Hepatocyte (in vitro differentiated cells): ENCODE measurements around the gene LDAH.

ENCODE experiments used
- EZH2 ChIP-seq: fragments of 200-600 bp; sonication (generic); IDR thresholded peaks from 2 replicates; pipeline ENCODE4 v1.6.1; 2016; ENCODE audit warnings: antibody characterized with exemption, mild to moderate bottlenecking, borderline replicate concordance
- EZH2phosphoT487 ChIP-seq: fragments of 200-600 bp; sonication (generic); IDR thresholded peaks from one replicate; pipeline ENCODE4 v1.6.1; 2018; ENCODE audit warnings: antibody characterized with exemption, mild to moderate bottlenecking, low read depth, moderate library complexity; ENCODE audit not compliant: unreplicated experiment, severe bottlenecking
- TF ChIP-seq, protein P1 (sequence below): fragments of 200-600 bp; sonication (generic); IDR thresholded peaks from 2 replicates; pipeline ENCODE4 v1.5.1; 2016; ENCODE audit warnings: antibody characterized with exemption, mild to moderate bottlenecking; ENCODE audit not compliant: poor library complexity

DNA sequence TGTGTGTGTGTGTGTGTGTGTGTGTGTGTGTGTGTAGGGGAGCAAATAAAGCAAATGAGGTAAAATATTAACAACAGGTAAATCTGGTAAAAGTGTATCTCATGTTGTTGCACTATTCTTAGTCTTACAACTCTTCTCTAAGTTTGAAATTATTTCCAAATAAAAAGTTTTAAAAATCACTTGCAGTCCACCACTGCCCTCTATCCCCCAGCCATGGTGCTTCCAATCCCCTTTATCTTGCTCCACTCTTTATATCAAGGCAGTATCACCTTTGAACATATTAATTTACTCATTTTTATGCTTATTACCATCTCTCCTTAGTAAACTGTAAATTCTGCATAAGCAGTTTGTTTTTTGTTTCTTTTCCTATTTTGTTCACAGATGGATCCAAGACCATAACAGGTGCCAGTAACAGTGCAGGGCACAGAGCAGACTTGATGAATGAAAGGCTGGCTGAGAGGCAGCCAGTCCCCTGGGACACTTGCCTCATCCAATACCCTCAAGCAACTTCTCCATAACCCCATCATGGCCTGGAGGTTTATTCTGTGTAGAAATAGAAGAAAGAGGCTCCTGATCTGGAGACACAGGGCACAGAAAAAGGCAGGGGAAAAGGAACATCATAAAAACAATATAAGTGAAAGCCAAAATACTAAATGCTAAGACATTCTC is 67.6 kb downstream of the LDAH start:
- TF ChIP-seq, protein P1, sequence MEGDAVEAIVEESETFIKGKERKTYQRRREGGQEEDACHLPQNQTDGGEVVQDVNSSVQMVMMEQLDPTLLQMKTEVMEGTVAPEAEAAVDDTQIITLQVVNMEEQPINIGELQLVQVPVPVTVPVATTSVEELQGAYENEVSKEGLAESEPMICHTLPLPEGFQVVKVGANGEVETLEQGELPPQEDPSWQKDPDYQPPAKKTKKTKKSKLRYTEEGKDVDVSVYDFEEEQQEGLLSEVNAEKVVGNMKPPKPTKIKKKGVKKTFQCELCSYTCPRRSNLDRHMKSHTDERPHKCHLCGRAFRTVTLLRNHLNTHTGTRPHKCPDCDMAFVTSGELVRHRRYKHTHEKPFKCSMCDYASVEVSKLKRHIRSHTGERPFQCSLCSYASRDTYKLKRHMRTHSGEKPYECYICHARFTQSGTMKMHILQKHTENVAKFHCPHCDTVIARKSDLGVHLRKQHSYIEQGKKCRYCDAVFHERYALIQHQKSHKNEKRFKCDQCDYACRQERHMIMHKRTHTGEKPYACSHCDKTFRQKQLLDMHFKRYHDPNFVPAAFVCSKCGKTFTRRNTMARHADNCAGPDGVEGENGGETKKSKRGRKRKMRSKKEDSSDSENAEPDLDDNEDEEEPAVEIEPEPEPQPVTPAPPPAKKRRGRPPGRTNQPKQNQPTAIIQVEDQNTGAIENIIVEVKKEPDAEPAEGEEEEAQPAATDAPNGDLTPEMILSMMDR = peak; percentile 26
- no peak for TF ChIP-seq EZH2
- TF ChIP-seq EZH2phosphoT487 = no peak
